AG04450 (cell line): ENCODE results near the gene ITGB5. TPM values are rescaled to one million over a fixed set of nuclear protein-coding genes. Genes with fewer than 3 reads are reported as not detected.

Source experiments
- CTCF ChIA-PET: fragments of 300-600, 350-600 bp; formaldehyde crosslinking; extraction: SDS; loops from one replicate; lab custom pipeline; 2022; ENCODE audit warnings: antibody characterized with exemption, inconsistent platforms; lab: Charles Lee
- POLR2A ChIA-PET: fragments of 350-600 bp; formaldehyde crosslinking; extraction: SDS; loops from one replicate; lab custom pipeline; 2021; ENCODE audit warnings: antibody characterized with exemption, inconsistent platforms; lab: Yijun Ruan, JAX
- DNase-seq: peaks from one replicate; pipeline ENCODE4 v3.0.0-alpha.2; 2011; ENCODE audit warnings: low read depth, low spot score
- H3K27ac ChIP-seq: one replicate; pipeline ENCODE4 v1.5.1; 2012; ENCODE audit warnings: low read depth, low read length, control low read depth
- H3K27me3 ChIP-seq: one replicate; pipeline ENCODE4 v1.6.0; 2012; ENCODE audit warnings: low read length; ENCODE audit not compliant: control insufficient read depth, insufficient read depth
- H3K4me3 ChIP-seq: 2 replicates; pipeline ENCODE4 v1.5.1; 2011; ENCODE audit warnings: mild to moderate bottlenecking, low read depth, low read length, control low read depth
- H3K9me3 ChIP-seq: 2 replicates; pipeline ENCODE4 v1.5.1; 2012; ENCODE audit warnings: low read length; ENCODE audit not compliant: control insufficient read depth, insufficient read depth
- CTCF ChIP-seq: IDR thresholded peaks from 2 replicates; pipeline ENCODE4 v1.5.1; 2011; ENCODE audit warnings: low read depth, low read length, control low read depth, inconsistent platforms
- polyA plus RNA-seq: library from polyadenylated mRNA; depleted of rRNA; stranded (reverse); fragments of >200 nt; gene quantifications from 2 replicates; pipeline ENCODE4 v1.2.3, GENCODE V29; 2011

ITGB5 gene
- polyA plus RNA-seq, 1 experiment, result 127 TPM

GRCh38 chr3:124888482-124889441, 1.6 kb upstream of the ITGB5 start:
- Histone ChIP-seq H3K9me3 (no peaks in the 10 kb centered on the region; the same call in 1 of the 2 replicates), H3K27me3 (no peaks in the 10 kb centered on the region), H3K27ac (no peak overlapping the region), H3K4me3 (no peak overlapping the region)
- TF ChIP-seq CTCF, result no peak
- DNase-seq, result no peak
- POLR2A ChIA-PET, result no interaction called here
- CTCF ChIA-PET, result interaction anchor here (0.8 to 4.4 kb wide), 4 partner anchors 13 to 128 kb away, joined by 3 to 32 read pairs (median 4); no protein-coding TSS in a partner anchor

GRCh38 chr3:124887932-124888298, 750 bp upstream of the ITGB5 start:
- H3K27ac ChIP-seq, result no peak overlapping the region
- POLR2A ChIA-PET, result interaction anchor here (1.0 to 1.7 kb wide), 2 partner anchors 61 to 75 kb away, joined by 4 to 5 read pairs; no protein-coding TSS in a partner anchor
- CTCF ChIA-PET, result interaction anchor here (0.8 to 4.4 kb wide), 3 partner anchors 14 to 127 kb away, joined by 3 to 32 read pairs (median 4); no protein-coding TSS in a partner anchor
- H3K4me3 ChIP-seq, result peak overlapping the region; percentile 70
- no peaks in the 10 kb centered on the region for H3K27me3 ChIP-seq
- no peaks in the 10 kb centered on the region; the same call in 1 of the 2 replicates for H3K9me3 ChIP-seq
- no peak for TF ChIP-seq CTCF
- DNase-seq, result no peak

- H3K9me3 ChIP-seq, result no peaks in the 10 kb centered on the region; the same call in 1 of the 2 replicates
- peak overlapping the region; percentile 70 for H3K4me3 ChIP-seq
- TF ChIP-seq CTCF, result no peak
- H3K27me3 ChIP-seq, result no peaks in the 10 kb centered on the region
- POLR2A ChIA-PET, result interaction anchor here (0.7 to 1.7 kb wide), 5 partner anchors 51 to 125 kb away, joined by 3 to 5 read pairs (median 4); no protein-coding TSS in a partner anchor
- no peak for DNase-seq
- CTCF ChIA-PET, result interaction anchor here (0.5 to 0.9 kb wide), 2 partner anchors 125 to 137 kb away, joined by 3 read pairs; no protein-coding TSS in a partner anchor
- H3K27ac ChIP-seq, result peak overlapping the region; percentile 21
Measured at GRCh38 chr3:124886168-124887056, 753 bp downstream of the ITGB5 start.

- DNase-seq, result no peak
- H3K27ac ChIP-seq, result peak overlapping the region; percentile 21
- no peak for TF ChIP-seq CTCF
- H3K9me3 ChIP-seq, result no peaks in the 10 kb centered on the region; the same call in 1 of the 2 replicates
- ChIA-PET CTCF (interaction anchor here (0.9 to 1.0 kb wide), 2 partner anchors 98 to 125 kb away, joined by 3 to 4 read pairs; no protein-coding TSS in a partner anchor), POLR2A (interaction anchor here (0.7 kb wide), 1 partner anchor 36 kb away, joined by 3 read pairs; no protein-coding TSS in a partner anchor)
- no peaks in the 10 kb centered on the region for H3K27me3 ChIP-seq
- peak overlapping the region; percentile 70 for H3K4me3 ChIP-seq
Measured at GRCh38 chr3:124885466-124886167, 1.5 kb downstream of the ITGB5 start.
